Measurements from ENCODE around the gene ETV6. TPM values are rescaled to one million over a fixed set of nuclear protein-coding genes. Genes with fewer than 3 reads are reported as not detected.

Gene ETV6
- total RNA-seq, 1 experiment from 2014 or later, result 2.2 TPM

GRCh38 chr12:11754256-11754655 lies 104.8 kb downstream of the ETV6 start:
- DNase-seq (ENCODE audit: extremely low read depth, low read depth), result no peak

- no peak for DNase-seq (ENCODE audit: extremely low read depth, low read depth)
Observed at GRCh38 chr12:11755302-11755930, 105.9 kb downstream of the ETV6 start.

- DNase-seq (ENCODE audit: extremely low read depth, low read depth), result no peak
Observed at GRCh38 chr12:11756022-11756421, 106.5 kb downstream of the ETV6 start.

GRCh38 chr12:11756523-11756922 lies 107.0 kb downstream of the ETV6 start:
- no peak for DNase-seq (ENCODE audit: extremely low read depth, low read depth)

GRCh38 chr12:11757095-11757494 lies 107.6 kb downstream of the ETV6 start:
- no peak for DNase-seq (ENCODE audit: extremely low read depth, low read depth)

GRCh38 chr12:11757531-11757930 lies 108.1 kb downstream of the ETV6 start:
- DNase-seq (ENCODE audit: extremely low read depth, low read depth), result no peak

- no peak for DNase-seq (ENCODE audit: extremely low read depth, low read depth)
Observed at GRCh38 chr12:11758087-11758486, 108.6 kb downstream of the ETV6 start.

GRCh38 chr12:11758510-11759493 lies 109.3 kb downstream of the ETV6 start:
- DNase-seq (ENCODE audit: extremely low read depth, low read depth), result no peak

DNA sequence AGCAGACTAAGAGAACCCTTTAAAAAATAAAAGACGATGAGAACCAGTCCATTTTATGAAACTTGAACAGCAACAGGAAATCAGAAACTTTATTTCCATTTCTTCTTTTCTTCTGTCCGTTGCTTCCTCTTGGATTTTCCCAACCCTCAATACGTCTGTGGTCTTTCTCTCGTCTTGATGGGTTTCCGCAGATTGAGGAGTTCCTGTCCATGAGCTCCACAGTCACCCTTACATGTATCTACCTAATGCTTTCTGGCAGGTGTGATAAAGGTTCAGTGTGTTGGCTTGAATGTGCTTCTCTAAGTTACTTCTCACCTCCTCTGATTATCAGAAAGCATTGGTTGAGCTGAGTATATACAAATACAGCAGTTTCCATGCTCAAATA lies 110.0 kb downstream of the ETV6 start:
- no peak for DNase-seq (ENCODE audit: extremely low read depth, low read depth)

- no peak for DNase-seq (ENCODE audit: extremely low read depth, low read depth)
Observed at GRCh38 chr12:11759899-11760298, 110.4 kb downstream of the ETV6 start.

DNA sequence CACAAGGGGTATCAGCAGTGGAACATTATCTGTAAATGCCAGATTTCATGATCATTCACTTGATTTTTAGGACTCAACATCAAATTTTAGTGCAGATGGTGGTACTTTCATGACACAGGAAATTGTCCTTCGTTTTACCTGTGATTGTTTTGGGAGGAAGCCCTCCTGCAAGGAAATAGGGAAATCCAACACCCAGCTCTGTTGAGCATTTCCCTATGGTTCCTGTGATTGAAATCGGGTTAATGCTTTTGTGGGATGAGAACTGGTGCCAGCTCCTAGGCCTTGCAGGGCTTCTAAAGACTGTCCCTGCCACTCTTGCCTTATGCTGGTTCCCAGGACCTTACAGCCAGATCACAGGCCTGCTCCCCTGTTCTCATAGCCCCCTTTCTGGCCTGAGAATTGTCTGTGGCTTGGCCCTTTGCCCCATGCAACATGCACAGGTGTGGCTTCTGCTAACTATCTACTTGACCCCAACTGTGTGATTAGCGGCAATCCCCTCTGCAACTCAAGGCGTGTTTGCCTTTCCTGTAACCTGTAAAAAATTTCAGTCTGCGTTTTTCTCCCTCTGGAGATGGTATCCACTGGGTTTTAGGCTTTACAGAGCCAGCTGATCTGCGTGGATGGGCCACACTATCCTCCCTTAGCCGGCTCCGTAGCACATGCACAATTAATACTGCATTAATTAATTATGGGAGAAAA lies 112.5 kb downstream of the ETV6 start:
- DNase-seq (ENCODE audit: extremely low read depth, low read depth), result no peak

- no peak for DNase-seq (ENCODE audit: extremely low read depth, low read depth)
Observed at GRCh38 chr12:11762723-11763326, 113.4 kb downstream of the ETV6 start.

DNA sequence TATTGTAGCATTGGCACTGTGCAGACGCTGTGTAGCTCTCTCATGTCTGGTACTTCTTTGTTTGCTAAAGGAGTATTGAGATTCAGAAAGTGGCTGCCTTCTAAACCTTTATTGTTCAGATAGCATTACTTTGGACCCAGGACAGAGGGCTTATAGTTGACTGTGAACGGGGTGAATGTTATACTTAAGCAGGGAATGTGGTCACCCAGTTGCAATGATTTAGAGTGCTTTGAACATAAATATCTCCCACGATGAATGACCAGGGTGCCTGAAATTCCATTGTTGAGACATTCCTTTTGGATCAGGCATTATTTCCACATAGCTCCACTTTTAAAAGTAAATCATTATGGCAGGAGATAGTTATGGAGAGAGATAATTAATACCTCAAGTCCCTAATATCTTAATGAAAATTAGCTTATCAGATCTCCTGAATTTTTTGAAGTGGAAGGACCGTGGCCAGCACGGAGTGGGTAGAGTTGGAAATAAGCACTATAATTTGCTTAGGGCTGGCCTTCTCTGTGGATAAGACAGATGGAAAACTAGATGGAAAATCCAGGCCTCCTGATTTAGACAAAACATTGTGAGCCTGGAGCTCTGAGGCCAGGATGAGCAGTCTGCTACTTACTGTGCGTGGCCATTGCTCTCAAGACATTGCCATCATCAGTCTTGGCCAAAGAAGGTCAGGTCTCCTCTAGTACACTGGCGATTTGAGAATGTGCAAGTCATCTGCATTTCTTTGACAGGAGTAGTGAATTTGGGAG lies 114.5 kb downstream of the ETV6 start:
- no peak for DNase-seq (ENCODE audit: extremely low read depth, low read depth)

DNA sequence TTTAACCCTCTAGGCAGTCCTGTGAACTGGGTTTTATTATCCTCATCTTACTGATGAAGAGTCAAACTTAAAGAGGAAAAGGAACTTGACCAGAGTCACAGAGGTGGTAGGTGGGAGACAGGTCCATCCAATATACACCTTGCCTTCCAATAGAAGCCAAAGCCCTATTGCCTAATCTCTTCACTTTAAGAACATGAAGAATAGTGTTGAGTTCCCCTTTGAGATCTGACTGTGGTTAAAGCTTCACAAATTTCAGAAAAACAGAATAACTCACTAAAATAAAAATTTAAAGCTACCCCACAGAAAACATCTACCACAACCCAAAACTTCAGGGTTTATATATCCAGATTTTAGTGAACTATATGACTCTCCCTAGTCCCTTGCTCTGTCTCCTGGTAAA lies 115.4 kb downstream of the ETV6 start:
- no peak for DNase-seq (ENCODE audit: extremely low read depth, low read depth)

DNA sequence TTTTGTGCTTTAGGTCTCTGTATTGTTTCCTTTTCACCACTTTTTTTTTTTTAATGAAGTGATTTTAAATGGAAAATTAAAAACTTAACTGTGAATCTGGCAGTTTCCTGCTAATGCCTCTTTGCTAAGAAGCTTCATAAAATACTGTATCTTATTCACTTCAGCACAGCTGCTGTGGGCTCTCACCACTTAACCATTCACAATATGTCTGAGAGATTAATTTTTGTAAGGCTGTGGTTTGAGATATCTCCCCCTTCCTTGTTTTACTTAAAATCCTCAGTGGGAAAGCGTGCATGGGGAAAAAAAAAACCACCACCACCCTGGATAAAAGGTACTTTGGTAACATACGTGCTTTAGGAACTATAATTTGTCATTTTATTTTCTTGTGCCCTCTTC lies 115.9 kb downstream of the ETV6 start:
- no peak for DNase-seq (ENCODE audit: extremely low read depth, low read depth)

- DNase-seq (ENCODE audit: extremely low read depth, low read depth), result no peak
Observed at GRCh38 chr12:11765817-11766794, 116.6 kb downstream of the ETV6 start.

DNA sequence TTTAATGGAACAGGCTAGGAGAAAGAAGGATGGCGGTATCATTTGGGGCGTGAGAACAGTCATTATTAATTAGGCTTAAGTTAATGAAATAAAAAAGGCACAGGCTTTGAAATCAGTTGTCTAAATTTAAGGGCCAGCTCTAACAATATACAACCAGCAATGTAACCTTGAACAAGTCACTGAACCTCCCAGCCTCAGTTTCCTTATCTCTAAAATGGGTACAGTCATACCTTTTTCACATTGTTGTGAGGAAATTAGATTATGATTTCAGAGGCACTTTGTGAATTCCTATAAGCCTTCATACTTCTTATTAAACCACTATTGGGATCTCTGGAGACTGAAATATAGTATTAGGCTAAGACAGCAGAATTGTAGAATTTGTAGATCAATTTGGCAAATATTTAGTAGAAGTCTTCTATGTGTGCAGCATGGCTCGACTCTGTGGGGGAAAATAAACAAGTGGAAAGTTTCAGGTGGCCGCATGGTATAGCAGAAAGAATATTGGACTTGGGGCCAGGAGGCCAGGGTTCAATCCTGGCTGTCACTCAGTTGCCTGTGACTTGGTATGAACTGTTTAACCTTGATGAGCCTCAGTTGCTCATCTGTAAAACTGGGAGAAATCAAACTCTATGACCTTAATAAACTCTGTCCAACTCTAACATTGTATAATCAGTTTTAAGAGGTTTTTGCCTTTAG lies 117.7 kb downstream of the ETV6 start:
- DNase-seq (ENCODE audit: extremely low read depth, low read depth), result no peak

DNA sequence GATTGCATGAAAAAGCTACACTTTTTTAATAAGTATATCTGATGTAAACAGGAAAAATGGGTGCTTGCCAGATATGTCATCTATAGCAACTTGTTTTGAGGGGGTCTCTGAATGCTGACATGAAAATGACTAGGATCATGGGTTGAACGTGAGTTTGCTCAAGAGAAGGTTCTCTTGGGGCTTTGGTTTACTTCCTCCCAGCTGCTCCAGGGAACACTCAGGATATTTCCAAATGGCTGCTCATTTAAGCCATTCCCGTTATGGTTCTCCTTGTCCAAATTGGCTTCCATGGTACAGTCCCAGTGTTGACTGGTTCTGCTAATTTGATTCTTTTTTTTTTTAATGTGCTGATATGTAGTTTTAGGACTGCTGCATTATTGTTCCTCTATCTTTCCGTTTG lies 118.3 kb downstream of the ETV6 start:
- DNase-seq (ENCODE audit: extremely low read depth, low read depth), result no peak

All from NCI-H460 (cell line).